CD14-positive monocyte (primary cell): Measurements from ENCODE around the gene ZNF318. TPM values are rescaled to one million over a fixed set of nuclear protein-coding genes. Genes with fewer than 3 reads are reported as not detected.

Experiments used
- DNase-seq, 3 donors: peaks; one replicate each; pipeline ENCODE4 v3.0.0-alpha.2; 2011 to 2022
- H2AFZ ChIP-seq: 2 replicates; pipeline ENCODE4 v1.6.0; 2012; ENCODE audit warnings: mild to moderate bottlenecking, low read depth, low read length, inconsistent platforms; ENCODE audit not compliant: insufficient read depth, poor library complexity, severe bottlenecking
- H3K27ac ChIP-seq, 2 donors: 1 replicate in 1 of 2; 2 replicates in 1 of 2; pipeline ENCODE4 v1.5.1; 2012 to 2013; ENCODE audit warnings: low read length in 2 of 2, control low read depth in 1 of 2, inconsistent platforms in 1 of 2, low read depth in 1 of 2, mild to moderate bottlenecking in 1 of 2
- H3K27me3 ChIP-seq, 2 donors: one replicate each; pipeline versions ENCODE4 v1.6.0 to v1.6.1; 2011 to 2013; ENCODE audit warnings: low read length in 2 of 2; ENCODE audit not compliant: control insufficient read depth in 2 of 2, insufficient read depth in 2 of 2
- H3K36me3 ChIP-seq, 2 donors: replicated peaks in 1 of 2; 1 replicate in 1 of 2; 2 replicates in 1 of 2; pipeline versions ENCODE4 v1.5.1 to v1.6.1; 2012 to 2013; ENCODE audit warnings: low read length in 2 of 2, control low read depth in 1 of 2, inconsistent platforms in 1 of 2, mild to moderate bottlenecking in 1 of 2; ENCODE audit not compliant: insufficient read depth in 2 of 2, control insufficient read depth in 1 of 2
- H3K4me1 ChIP-seq, 2 donors: 1 replicate in 1 of 2; 2 replicates in 1 of 2; pipeline versions ENCODE4 v1.5.1 to v1.6.1; 2012 to 2013; ENCODE audit warnings: low read length in 2 of 2, control low read depth in 1 of 2, inconsistent platforms in 1 of 2, mild to moderate bottlenecking in 1 of 2, moderate library complexity in 1 of 2; ENCODE audit not compliant: insufficient read depth in 2 of 2, control insufficient read depth in 1 of 2
- H3K4me2 ChIP-seq: replicated peaks from 2 replicates; pipeline ENCODE3; 2012; ENCODE audit warnings: low read length, moderate library complexity, mild to moderate bottlenecking; ENCODE audit not compliant: poor library complexity, severe bottlenecking; ENCODE audit errors: extremely low read depth
- H3K4me3 ChIP-seq, 3 experiments: fragments of 200-600 bp in 1 of 3; sonication (generic) in 1 of 3; replicated peaks in 1 of 3; 1 replicate in 2 of 3; 2 replicates in 1 of 3; pipeline ENCODE4 v1.5.1; 2011 to 2013; ENCODE audit warnings: low read length in 3 of 3, mild to moderate bottlenecking in 3 of 3, control low read depth in 2 of 3, low read depth in 2 of 3, inconsistent platforms in 1 of 3, moderate library complexity in 1 of 3
- H3K79me2 ChIP-seq: 2 replicates; pipeline ENCODE4 v1.6.0; 2012; ENCODE audit warnings: mild to moderate bottlenecking, control low read depth, inconsistent platforms, low read length, moderate library complexity; ENCODE audit not compliant: insufficient read depth
- H3K9ac ChIP-seq: 2 replicates; pipeline ENCODE4 v1.6.0; 2017; ENCODE audit warnings: low read length, mild to moderate bottlenecking; ENCODE audit not compliant: insufficient read depth, poor library complexity, severe bottlenecking
- H3K9me3 ChIP-seq, 2 donors: replicated peaks in 1 of 2; 1 replicate in 1 of 2; 2 replicates in 1 of 2; pipeline versions ENCODE4 v1.5.1 to v1.6.1; 2012 to 2013; ENCODE audit warnings: low read length in 2 of 2, control low read depth in 1 of 2; ENCODE audit not compliant: control insufficient read depth in 1 of 2, insufficient read depth in 1 of 2
- H4K20me1 ChIP-seq: 2 replicates; pipeline ENCODE4 v1.6.0; 2012; ENCODE audit warnings: mild to moderate bottlenecking, low read length, control low read depth, moderate library complexity; ENCODE audit not compliant: insufficient read depth
- H3K27ac Mint-ChIP-seq, 7 donors: one replicate each; pipeline ENCODE4 v1.8.0; 2020; ENCODE audit warnings: mild to moderate bottlenecking in 7 of 7, mixed read lengths in 7 of 7, moderate library complexity in 6 of 7, inconsistent platforms in 2 of 7
- H3K27me3 Mint-ChIP-seq, 3 donors: one replicate each; pipeline ENCODE4 v1.8.0; 2021 to 2022; ENCODE audit warnings: low read depth in 3 of 3, mild to moderate bottlenecking in 3 of 3, mixed read lengths in 3 of 3, moderate library complexity in 3 of 3, inconsistent platforms in 1 of 3
- H3K36me3 Mint-ChIP-seq, 2 donors: one replicate each; pipeline ENCODE4 v1.8.0; 2020; ENCODE audit warnings: mixed read lengths in 2 of 2, inconsistent platforms in 1 of 2, mild to moderate bottlenecking in 1 of 2
- H3K4me1 Mint-ChIP-seq: one replicate; pipeline ENCODE4 v1.8.0; 2020; ENCODE audit warnings: mild to moderate bottlenecking, mixed read lengths
- H3K4me3 Mint-ChIP-seq, 2 donors: one replicate each; pipeline ENCODE4 v1.8.0; 2020; ENCODE audit warnings: mild to moderate bottlenecking in 2 of 2, mixed read lengths in 2 of 2, moderate library complexity in 1 of 2
- H3K9me3 Mint-ChIP-seq, 7 donors: one replicate each; pipeline ENCODE4 v1.8.0; 2020 to 2022; ENCODE audit warnings: mixed read lengths in 7 of 7, mild to moderate bottlenecking in 6 of 7, moderate library complexity in 6 of 7, inconsistent platforms in 2 of 7
- CTCF ChIP-seq: fragments of 200-600 bp; IDR thresholded peaks from one replicate; pipeline ENCODE4 v1.8.0; 2022; ENCODE audit warnings: antibody characterized with exemption, mild to moderate bottlenecking
- WGBS: methylation state at CpG from one replicate; pipeline ENCODE4 v1.1.5; 2013; ENCODE audit warnings: missing lambda C conversion rate; ENCODE audit not compliant: insufficient coverage; 5-methylcytosine and 5-hydroxymethylcytosine counted together
- intact Hi-C, 2 donors: fragments of 100-400 bp; cut with micrococcal nuclease; formaldehyde crosslinking; loops; one replicate each; pipeline versions ENCODE4 v1.15.0 to v1.15.1; 2023
- polyA plus RNA-seq, 3 donors: library from polyadenylated mRNA; depleted of rRNA in 1 of 3; unstranded in 2 of 3; stranded (reverse) in 1 of 3; fragments of 300-500 nt in 2 of 3; fragments of >200 nt in 1 of 3; fragmentation: Illumina TruSeq in 2 of 3; gene quantifications; 1 replicate in 2 of 3; 2 replicates in 1 of 3; pipeline ENCODE4 v1.2.3, GENCODE V29; 2012 to 2021

Gene ZNF318
- polyA plus RNA-seq, 3 donors, result 3.2 to 19.4 (median 3.6) TPM

GRCh38 chr6:43295456-43295855 is 74.0 kb downstream of the ZNF318 start:
- Histone ChIP-seq H3K4me3 (no peak overlapping the region), H3K36me3 (no peaks in the 10 kb centered on the region), H3K4me1 (no peaks in the 10 kb centered on the region), H3K9me3 (no peaks in the 10 kb centered on the region), H3K4me2 (no peak overlapping the region), H4K20me1 (no peaks in the 10 kb centered on the region), H3K27ac (no peak overlapping the region), H3K9ac (no peak overlapping the region), H2AFZ (no peak overlapping the region), H3K79me2 (no peaks in the 10 kb centered on the region), H3K27me3 (peaks cover 0 to 3% of the 10 kb centered on the region in 2 donors)
- peaks cover 0 to 2% (median 0%) of the 10 kb centered on the region in 7 donors for H3K9me3 Mint-ChIP-seq
- DNase-seq, result no peak
- WGBS, result 90% methylated on average over 2 of the region's 3 CpGs
- no peaks in the 10 kb centered on the region for H3K36me3 Mint-ChIP-seq
- no peak overlapping the region for H3K4me3 Mint-ChIP-seq
- peaks cover 4% of the 10 kb centered on the region for H3K4me1 Mint-ChIP-seq
- intact Hi-C loops, result no loop called here
- peaks cover 5 to 15% (median 9%) of the 10 kb centered on the region in 3 donors for H3K27me3 Mint-ChIP-seq
- no peak overlapping the region for H3K27ac Mint-ChIP-seq
- no peak for TF ChIP-seq CTCF

- Histone ChIP-seq H3K36me3 (no peaks in the 10 kb centered on the region), H3K4me1 (no peaks in the 10 kb centered on the region), H4K20me1 (no peaks in the 10 kb centered on the region), H2AFZ (no peak overlapping the region), H3K4me3 (no peak overlapping the region), H3K9me3 (no peaks in the 10 kb centered on the region), H3K27ac (no peak overlapping the region), H3K27me3 (peaks cover 0 to 3% of the 10 kb centered on the region in 2 donors), H3K79me2 (no peaks in the 10 kb centered on the region), H3K9ac (no peak overlapping the region), H3K4me2 (no peak overlapping the region)
- 94% methylated on average over 3 of the region's 3 CpGs for WGBS
- H3K4me1 Mint-ChIP-seq, result no peaks in the 10 kb centered on the region
- no peak for DNase-seq
- peaks cover 0 to 2% (median 0%) of the 10 kb centered on the region in 7 donors for H3K9me3 Mint-ChIP-seq
- intact Hi-C loops, result no loop called here
- H3K27me3 Mint-ChIP-seq, result peaks cover 5 to 15% (median 9%) of the 10 kb centered on the region in 3 donors
- no peak overlapping the region for H3K4me3 Mint-ChIP-seq
- no peak overlapping the region for H3K27ac Mint-ChIP-seq
- no peaks in the 10 kb centered on the region for H3K36me3 Mint-ChIP-seq
- no peak for TF ChIP-seq CTCF
Observed at GRCh38 chr6:43294536-43294935, 74.9 kb downstream of the ZNF318 start.
